CD4-positive, alpha-beta T cell treated with Interleukin-10 for 1 hour (primary cell): ENCODE measurements around the gene POLR2F.
A peak's percentile ranks its signal among the peaks of the same experiment; 100 is the strongest.

Experiments used
- DNase-seq: peaks from one replicate; pipeline ENCODE4 v3.0.0-alpha.2; 2020

POLR2F gene

GRCh38 chr22:37953437-37954179 is at the start of gene POLR2F, which contains the start of gene C22orf23:
Gene POLR2F (plus strand): TSS chr22:37953699. CDS start chr22:37953788, 89 bp downstream.
Gene C22orf23 (minus strand): TSS chr22:37953601. CDS start chr22:37953149, 452 bp downstream.
- peak; percentile 97 for DNase-seq

GRCh38 chr22:37904572-37905533 is 48.6 kb upstream of the POLR2F start:
- DNase-seq = no peak

- DNase-seq = peak; percentile 71
These were observed 47.8 kb upstream of the POLR2F start, which contains the start of gene MICALL1 for GRCh38 chr22:37905534-37906363. Gene MICALL1 (plus strand): TSS chr22:37906297. CDS start chr22:37906423, 126 bp downstream.

- DNase-seq = peak; percentile 35
These were observed 47.0 kb upstream of the POLR2F start for GRCh38 chr22:37906364-37907008.

GRCh38 chr22:37907036-37907954 is 46.2 kb upstream of the POLR2F start:
- DNase-seq = no peak

- no peak for DNase-seq
These were observed 43.7 kb upstream of the POLR2F start for GRCh38 chr22:37909766-37910165.

- DNase-seq = no peak
These were observed 42.4 kb upstream of the POLR2F start for GRCh38 chr22:37910890-37911672.

- DNase-seq = no peak
These were observed 41.8 kb upstream of the POLR2F start for GRCh38 chr22:37911697-37912096.

GRCh38 chr22:37912171-37912570 is 41.3 kb upstream of the POLR2F start:
- DNase-seq = no peak

GRCh38 chr22:37913233-37913721 is 40.2 kb upstream of the POLR2F start:
- DNase-seq = no peak

- no peak for DNase-seq
These were observed 37.2 kb upstream of the POLR2F start for GRCh38 chr22:37916311-37916710.

- DNase-seq = no peak
These were observed 35.5 kb upstream of the POLR2F start for GRCh38 chr22:37917874-37918548.

- no peak for DNase-seq
These were observed 34.8 kb upstream of the POLR2F start for GRCh38 chr22:37918580-37919270.

- DNase-seq = no peak
These were observed 33.4 kb upstream of the POLR2F start for GRCh38 chr22:37920126-37920525.

- no peak for DNase-seq
These were observed 31.3 kb upstream of the POLR2F start for GRCh38 chr22:37922191-37922590.

- no peak for DNase-seq
These were observed 29.6 kb upstream of the POLR2F start for GRCh38 chr22:37923927-37924326.

GRCh38 chr22:37924386-37925065 is 29.0 kb upstream of the POLR2F start:
- no peak for DNase-seq

- no peak for DNase-seq
These were observed 28.2 kb upstream of the POLR2F start for GRCh38 chr22:37925330-37925729.
